IPS-18c (cell line): ENCODE data around the gene RUBCNL.
"Not testable (repeated sequence)": the region's sequence is repeated elsewhere in the genome, so short reads cannot be mapped to it uniquely, and the experiment has no call there.

ENCODE experiments used
- H3K4me3 ChIP-seq: 2 replicates; pipeline ENCODE4 v1.7.0; 2013; ENCODE audit warnings: low read depth, mild to moderate bottlenecking, low read length, moderate library complexity; ENCODE audit not compliant: insufficient read depth
- H3K9me3 ChIP-seq: one replicate; pipeline ENCODE4 v1.6.1; 2013; ENCODE audit warnings: mild to moderate bottlenecking, low read length, moderate library complexity; ENCODE audit not compliant: control insufficient read depth, insufficient read depth

RUBCNL gene

DNA sequence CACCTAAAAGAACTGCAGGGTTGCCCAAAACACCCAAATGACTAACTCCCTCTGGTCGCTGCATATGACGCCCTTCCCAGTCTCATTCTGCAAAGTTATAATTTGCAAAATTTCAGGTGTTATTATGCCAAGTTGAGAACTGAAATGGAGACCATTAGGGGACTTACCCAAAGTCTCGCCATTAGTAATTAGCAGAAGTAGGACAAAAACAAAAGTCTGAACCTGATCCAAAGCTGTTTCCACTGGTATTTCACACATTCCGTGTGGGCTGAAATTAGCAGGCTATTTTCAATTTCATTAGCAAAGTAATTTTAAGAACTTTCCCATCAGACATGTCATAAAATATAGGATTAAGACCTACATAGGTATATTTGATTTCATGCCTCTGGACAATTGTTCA lies 6.8 kb downstream of the RUBCNL start:
- Histone ChIP-seq H3K4me3 (no peak overlapping the region), H3K9me3 (no peaks in the 10 kb centered on the region)

DNA sequence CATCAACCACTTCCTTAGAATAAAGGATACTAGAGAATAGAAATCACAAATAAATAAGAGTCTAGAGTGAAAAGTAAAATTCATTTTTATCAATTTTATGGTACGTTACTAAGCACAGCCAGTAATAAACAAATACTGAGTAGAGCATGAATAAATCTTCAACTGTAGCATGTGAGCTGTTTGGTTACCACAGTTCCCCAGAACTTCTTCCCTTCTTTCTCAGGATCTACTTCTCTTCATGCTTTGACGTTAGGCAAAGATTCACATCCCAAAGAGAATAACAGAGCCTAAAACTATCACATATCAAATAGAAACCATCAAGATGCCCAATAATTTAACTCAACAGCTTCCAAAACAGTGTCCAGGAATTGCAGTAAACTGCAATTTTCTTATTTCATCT lies 7.4 kb downstream of the RUBCNL start:
- Histone ChIP-seq H3K9me3 (no peaks in the 10 kb centered on the region), H3K4me3 (no peak overlapping the region)

DNA sequence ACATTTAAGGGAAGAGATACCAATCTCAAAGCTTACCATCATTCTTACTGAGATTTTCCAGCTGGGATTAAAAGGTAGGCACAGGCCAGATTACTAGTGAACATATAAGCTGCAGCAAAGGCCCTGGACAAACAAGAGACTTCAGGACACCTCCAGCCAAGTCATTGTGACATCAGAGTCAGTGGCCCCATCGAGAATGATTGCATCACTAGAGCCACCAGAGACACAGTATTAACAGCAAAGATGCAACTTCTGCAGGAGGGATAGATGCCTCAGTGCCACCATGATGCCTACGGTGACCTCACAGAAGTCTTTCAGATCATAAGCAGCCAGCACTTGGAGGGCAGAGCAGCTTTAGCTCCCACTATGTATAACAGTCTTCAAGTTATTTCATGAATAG lies 8.6 kb downstream of the RUBCNL start:
- H3K4me3 ChIP-seq: no peak overlapping the region

DNA sequence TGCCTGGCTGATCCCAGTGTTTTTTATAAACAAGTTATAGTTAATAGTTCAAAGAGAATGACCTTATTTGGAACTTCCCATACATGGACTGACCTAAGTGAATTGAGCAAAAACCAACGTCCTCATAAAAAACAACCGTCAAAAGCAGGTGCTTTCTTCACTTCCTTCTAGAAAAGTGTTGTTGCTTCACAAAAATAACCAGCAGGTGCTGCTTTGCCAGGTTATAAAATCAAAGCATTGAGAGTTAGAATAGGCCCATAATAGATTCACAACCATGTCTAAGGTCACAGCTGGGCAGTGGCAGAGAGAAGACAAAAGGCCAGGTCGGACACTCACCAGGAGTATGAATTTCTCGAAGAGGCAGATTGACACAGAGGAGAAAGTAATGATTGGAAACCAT lies 9.5 kb downstream of the RUBCNL start:
- no peak overlapping the region for H3K4me3 ChIP-seq

More for the DNA sequence above, 8.6 kb downstream of the RUBCNL start:
- H3K9me3 ChIP-seq: no peaks in the 10 kb centered on the region

GRCh38 chr13:46374710-46375109 lies 12.3 kb downstream of the RUBCNL start:
- no peaks in the 10 kb centered on the region for H3K9me3 ChIP-seq
- no peak overlapping the region for H3K4me3 ChIP-seq

More for the DNA sequence above, 9.5 kb downstream of the RUBCNL start:
- no peaks in the 10 kb centered on the region for H3K9me3 ChIP-seq

GRCh38 chr13:46373623-46374022 lies 13.4 kb downstream of the RUBCNL start:
- Histone ChIP-seq H3K4me3 (no peak overlapping the region), H3K9me3 (no peaks in the 10 kb centered on the region)

- H3K9me3 ChIP-seq, H3K4me3 ChIP-seq: not testable (repeated sequence)
Measured at GRCh38 chr13:46372938-46373337, 14.1 kb downstream of the RUBCNL start.

DNA sequence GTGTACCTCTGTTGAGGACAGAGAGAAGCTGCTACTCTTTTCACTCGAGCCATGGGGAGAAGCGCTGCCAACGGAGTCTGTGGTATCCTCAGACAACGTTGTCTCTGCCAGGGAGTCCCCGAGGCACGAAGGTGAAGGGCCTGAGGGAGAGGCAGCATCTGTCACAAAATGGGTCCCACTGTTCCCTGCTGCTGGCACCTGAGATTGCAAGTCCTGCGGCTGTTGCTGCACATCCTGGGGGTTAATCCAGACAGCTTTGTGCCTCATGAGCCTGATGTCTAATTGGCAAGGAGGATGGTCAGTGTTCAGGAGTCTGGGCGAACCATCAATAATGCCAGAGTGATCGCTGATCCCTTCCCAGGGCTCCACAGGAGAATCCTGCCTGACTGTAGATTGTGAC lies 15.0 kb downstream of the RUBCNL start:
- Histone ChIP-seq H3K4me3 (no peak overlapping the region), H3K9me3 (no peaks in the 10 kb centered on the region)

GRCh38 chr13:46369506-46370277 lies 17.4 kb downstream of the RUBCNL start:
- H3K9me3 ChIP-seq: no peaks in the 10 kb centered on the region
- no peak overlapping the region for H3K4me3 ChIP-seq

- Histone ChIP-seq H3K4me3 (no peak overlapping the region), H3K9me3 (no peaks in the 10 kb centered on the region)
Measured at GRCh38 chr13:46367617-46368327, 19.3 kb downstream of the RUBCNL start.

- no peak overlapping the region for H3K4me3 ChIP-seq
- H3K9me3 ChIP-seq: no peaks in the 10 kb centered on the region
Measured at GRCh38 chr13:46361276-46361934, 25.6 kb downstream of the RUBCNL start.

DNA sequence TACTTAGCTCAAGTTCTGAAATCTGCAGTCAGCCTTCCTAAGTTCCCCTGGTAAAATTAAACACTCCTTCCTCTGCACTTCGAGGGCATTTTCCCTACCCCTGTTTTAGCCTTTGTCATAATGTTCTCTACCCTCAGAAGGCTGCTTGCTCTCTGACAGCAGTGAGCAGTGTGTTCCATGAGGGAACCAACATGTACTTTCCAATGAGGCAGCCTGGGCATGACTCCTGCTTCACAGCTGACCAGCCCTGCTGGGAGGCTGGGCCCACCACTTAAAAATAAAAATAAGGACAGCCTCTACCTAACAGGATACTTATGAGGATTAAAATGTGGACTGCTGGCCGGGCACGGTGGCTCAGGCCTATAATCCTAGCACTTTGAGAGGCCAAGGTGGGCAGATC lies 26.4 kb downstream of the RUBCNL start:
- Histone ChIP-seq H3K4me3 (no peak overlapping the region), H3K9me3 (no peaks in the 10 kb centered on the region)

DNA sequence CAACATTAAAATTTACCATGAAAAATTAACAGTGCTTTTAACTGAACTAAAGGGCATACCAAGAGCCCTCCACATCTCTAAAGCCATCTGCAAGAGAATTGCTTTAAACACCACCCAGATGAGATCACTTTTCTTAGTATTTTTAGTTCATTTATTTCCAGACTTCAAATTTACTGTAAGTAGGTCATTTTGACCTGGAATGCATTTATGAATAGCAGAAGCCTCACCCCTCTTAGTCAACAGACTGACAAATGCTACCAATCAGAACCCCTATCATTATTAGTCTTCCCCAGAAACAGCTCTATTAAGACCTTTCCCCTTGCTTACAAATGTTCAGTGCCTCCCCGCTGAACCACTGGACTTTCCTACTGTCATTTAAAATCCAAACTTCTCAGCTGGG lies 27.3 kb downstream of the RUBCNL start:
- no peak overlapping the region for H3K4me3 ChIP-seq
- no peaks in the 10 kb centered on the region for H3K9me3 ChIP-seq

GRCh38 chr13:46355901-46356590 lies 31.0 kb downstream of the RUBCNL start:
- no peak overlapping the region for H3K4me3 ChIP-seq
- H3K9me3 ChIP-seq: no peaks in the 10 kb centered on the region

GRCh38 chr13:46355088-46355468 lies 32.0 kb downstream of the RUBCNL start:
- H3K4me3 ChIP-seq: no peak overlapping the region

GRCh38 chr13:46354156-46355087 lies 32.6 kb downstream of the RUBCNL start:
- H3K4me3 ChIP-seq: no peak overlapping the region

More at GRCh38 chr13:46355088-46355468, 32.0 kb downstream of the RUBCNL start:
- H3K9me3 ChIP-seq: no peaks in the 10 kb centered on the region

GRCh38 chr13:46352805-46353204 lies 34.2 kb downstream of the RUBCNL start:
- no peak overlapping the region for H3K4me3 ChIP-seq
- H3K9me3 ChIP-seq: no peaks in the 10 kb centered on the region

More at GRCh38 chr13:46354156-46355087, 32.6 kb downstream of the RUBCNL start:
- H3K9me3 ChIP-seq: no peaks in the 10 kb centered on the region
